T-helper 22 cell (primary cell): Measurements from ENCODE around the gene EBF4.
A peak's percentile ranks its signal among the peaks of the same experiment; 100 is the strongest.
"Not testable (repeated sequence)": the region's sequence is repeated elsewhere in the genome, so short reads cannot be mapped to it uniquely, and the experiment has no call there.

Experiments used
- DNase-seq: peaks from one replicate; pipeline ENCODE4 v3.0.0-alpha.2; 2020; ENCODE audit warnings: low read depth

The EBF4 gene

DNA sequence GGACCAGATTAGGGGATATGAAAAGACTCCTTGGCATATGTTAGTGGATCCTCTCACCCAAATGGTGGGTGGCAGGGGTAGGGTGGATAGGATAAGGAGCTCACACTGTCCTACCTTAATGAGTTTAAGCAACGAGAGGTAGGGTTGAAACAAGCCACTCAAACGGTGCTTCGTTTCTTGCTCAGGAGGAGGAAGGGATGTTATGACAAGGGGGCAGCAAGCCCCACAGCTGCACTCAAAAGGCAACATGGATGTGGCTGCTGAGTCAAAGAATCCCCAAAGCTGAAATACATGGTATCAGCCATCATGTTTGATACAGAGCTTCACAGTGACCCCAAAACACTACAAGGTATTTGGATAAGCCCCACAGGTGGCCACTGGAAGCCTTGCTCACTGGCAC is 20.1 kb upstream of the EBF4 start:
- no peak for DNase-seq

DNA sequence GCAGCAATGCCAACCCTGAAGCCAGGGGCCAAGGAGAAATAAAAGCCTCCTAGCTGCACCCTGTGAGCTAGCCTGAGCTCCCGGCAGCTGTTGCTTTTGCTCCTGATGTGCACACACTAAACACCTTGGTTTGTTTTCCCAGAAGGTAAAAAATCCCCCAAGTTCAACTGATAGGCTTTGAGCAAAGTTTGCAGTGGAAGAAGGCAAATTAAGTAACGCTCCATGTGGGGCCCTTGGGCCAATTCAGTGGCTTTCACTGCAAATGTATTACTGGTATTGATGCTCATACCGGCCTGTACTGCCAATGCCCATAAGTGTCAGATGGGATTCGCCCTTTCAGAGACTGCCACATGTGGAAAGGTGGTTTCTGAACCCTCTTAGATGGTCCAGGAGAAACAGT is 19.1 kb upstream of the EBF4 start:
- no peak for DNase-seq

- no peak for DNase-seq
These were observed 12.5 kb upstream of the EBF4 start for GRCh38 chr20:2680046-2680445.

GRCh38 chr20:2682040-2682439 is 10.5 kb upstream of the EBF4 start:
- DNase-seq = not testable (repeated sequence)

- DNase-seq = not testable (repeated sequence)
These were observed 7.8 kb upstream of the EBF4 start for GRCh38 chr20:2684817-2685216.

- no peak for DNase-seq
These were observed 5.1 kb upstream of the EBF4 start for GRCh38 chr20:2687514-2687913.

DNA sequence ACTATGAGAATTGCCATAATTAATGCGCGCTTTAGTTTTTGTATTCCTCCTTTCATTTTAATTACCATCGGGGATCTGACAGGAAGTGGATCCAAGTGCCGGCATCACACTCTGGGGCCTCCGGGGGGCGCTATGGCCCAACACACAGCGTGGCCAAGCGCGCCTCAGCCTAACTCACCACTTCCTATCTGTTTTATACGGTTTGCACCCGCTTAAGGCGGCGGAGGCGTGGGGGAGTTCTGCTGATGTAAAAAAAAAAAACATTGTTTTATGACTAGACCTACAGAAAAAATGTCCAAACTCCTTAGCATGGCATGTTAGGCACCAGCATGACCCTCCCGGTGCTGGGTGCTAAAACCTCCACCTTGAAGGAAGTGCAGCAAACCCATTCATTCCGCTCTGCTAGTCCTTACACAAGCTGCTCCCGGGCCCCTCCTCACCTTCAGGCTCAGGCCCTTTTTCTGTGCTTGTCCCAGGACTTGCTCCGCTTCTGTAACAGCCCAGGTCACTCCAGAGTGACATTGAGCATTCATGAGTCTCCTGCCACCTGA is 4.5 kb upstream of the EBF4 start:
- peak; percentile 40 for DNase-seq

DNA sequence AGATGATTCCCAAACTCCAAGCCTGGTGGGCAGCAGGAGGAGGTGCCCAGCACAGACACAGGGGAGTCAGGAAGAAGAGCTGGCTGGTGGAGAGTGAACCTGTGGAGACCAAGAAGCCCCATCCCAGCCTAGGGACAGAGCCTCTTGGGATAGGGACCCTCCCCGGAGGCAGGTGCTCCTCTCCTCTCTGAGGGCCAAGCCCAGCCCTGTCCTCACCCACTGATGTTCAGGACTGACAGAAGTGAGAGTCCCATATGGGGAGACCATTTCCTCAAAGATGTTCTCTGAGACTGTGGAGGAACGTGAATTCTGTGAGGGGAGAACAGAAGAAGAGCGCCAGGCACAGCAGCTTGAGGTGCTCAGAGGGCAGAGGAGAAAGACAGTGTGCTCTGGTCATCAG is 2.4 kb upstream of the EBF4 start:
- DNase-seq = no peak

GRCh38 chr20:2690718-2691117 is 1.9 kb upstream of the EBF4 start:
- DNase-seq = no peak

- no peak for DNase-seq
These were observed 1.5 kb upstream of the EBF4 start for GRCh38 chr20:2691127-2691526.

DNA sequence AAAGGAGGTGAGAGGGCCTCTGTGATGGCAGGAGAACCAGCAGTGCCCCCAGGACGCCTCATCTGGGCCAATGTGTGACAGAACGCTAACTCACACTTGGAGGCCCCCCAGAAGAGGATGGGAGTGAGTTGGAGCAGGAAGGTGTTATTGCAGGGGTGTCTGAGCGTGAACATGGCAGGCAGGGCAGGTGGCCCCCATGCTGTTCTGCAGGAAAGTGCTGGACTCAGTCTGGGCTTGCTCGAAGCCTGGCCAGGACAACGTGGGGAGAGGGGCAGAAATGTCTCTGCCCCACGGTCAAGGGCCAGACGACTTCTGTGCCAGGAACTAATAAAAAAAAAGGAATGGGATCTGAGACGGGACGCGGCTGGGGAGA is 931 bp upstream of the EBF4 start:
- DNase-seq = no peak

DNA sequence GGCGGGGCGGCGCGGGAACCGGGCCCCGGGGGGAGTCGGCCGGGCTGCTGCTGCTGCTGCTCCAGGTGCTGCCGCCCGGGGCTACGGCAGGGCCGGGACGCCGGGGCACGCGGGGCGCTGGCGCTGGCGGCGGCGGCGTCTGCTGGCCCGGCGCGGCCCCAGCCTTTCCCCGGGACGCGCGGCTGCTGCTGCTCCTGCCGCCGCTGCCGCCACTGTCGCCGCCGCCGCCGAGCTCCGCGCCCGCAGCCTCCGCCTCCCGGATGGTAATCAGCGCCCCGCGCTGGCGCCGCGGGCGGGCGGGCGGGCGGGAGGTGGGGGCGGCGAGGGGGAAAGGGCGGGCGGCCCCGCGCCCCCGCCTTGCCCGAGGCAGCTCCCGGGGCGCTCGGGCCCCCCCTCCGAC is 306 bp downstream of the EBF4 start:
- DNase-seq = peak; percentile 19

GRCh38 chr20:2693286-2694007 is 867 bp downstream of the EBF4 start:
- peak; percentile 43 for DNase-seq

DNA sequence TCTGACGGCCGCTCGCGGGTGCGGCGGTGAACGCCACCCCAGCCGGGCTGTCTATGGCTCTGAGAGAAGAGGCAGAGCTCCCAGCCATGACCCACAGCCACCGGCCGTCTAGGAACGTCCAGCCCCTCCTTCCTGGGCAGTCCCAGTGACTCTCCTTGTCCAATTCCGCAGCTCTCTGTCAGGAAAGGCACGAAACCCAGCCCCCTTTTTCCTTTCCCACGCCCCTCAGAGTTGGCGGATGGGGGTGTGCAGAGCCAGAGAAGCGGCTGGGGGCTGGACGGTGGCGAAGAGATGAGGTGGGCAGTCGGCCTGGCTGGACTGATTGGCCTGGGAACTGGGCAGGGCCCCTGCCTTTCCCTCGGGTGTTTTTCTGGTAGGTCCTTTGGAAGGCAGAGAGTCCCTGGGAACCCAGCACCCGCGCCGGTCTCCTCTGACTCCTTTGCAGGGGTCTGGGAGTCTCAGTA is 1.5 kb downstream of the EBF4 start:
- no peak for DNase-seq

GRCh38 chr20:2694519-2694918 is 1.9 kb downstream of the EBF4 start:
- DNase-seq = no peak

DNA sequence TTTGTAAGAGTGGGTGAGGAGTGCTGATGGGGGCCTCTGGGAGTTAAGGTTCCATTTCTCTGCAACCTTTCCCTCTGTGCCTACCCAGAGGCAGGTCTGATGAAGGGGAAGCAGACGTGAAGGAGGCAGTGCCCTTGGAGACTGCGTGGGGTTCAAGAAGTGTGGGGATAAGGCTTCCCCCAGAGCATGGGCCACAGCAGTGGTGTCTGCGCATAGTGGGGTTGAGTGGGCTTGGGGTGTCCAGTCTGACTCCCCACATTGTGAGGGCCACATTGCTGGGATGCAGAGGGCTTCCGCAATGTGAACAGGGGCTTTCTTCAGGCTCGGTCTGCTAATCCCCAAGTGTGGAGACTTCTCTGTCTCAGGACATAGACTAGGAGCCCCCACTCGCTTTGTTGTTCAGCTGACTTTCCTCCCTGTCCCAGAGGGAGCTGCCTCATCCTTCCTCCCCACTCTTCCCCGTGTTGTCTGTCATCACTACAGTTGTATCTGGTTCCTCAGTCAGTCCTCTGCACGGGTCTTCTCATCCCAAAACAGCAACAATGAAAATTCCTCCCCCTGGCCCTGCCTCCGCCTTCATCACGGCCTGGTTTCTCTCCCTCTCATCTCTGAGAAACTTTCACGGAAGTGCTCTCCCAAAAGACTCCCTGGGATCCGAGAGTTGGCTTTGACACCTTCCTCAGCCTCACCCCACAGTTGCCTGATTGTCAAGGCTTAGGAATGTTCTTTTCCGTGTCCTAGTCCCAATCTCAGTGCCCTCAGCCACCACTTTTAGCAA is 2.8 kb downstream of the EBF4 start:
- DNase-seq = no peak

GRCh38 chr20:2695984-2696525 is 3.5 kb downstream of the EBF4 start:
- DNase-seq = not testable (repeated sequence)

DNA sequence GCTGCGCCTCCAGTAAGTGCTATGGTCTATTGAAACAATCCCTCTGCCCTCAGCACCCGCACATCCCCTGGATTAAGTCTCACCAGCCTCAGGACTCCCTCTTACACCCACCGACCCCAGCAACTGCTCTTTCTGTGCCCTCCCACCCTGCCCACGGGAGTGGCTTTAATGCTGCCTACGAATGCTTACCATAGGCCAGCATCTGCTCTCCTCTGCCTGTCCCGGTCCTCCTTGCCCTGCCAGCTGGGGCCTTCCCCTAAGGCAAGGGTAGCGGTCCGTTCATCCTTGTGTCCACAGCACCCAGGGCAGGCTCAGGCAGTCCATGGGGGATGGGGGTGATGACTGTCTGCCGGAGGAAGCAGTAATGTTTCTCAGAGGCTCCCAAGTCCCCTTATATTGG is 4.1 kb downstream of the EBF4 start:
- DNase-seq = no peak

DNA sequence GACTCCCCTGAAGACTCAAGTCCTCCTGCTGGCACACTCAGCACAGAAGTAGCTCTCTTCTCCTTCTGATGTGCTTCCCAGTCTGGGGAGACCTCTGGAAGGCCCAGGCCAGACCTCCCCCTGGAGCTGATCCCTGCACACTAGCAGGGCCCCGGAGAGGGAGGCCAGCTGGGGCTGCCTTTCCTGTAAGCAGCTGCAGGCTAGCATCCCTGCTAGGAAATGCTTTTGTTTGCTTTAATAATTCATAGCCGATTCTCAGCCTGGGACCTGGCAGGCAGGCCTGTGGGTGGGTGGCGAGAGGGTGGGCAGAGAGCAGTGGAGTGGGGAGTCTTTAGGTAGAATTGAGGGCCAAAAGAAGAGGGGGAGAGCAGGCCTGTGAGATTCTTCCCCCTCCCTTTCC is 5.2 kb downstream of the EBF4 start:
- no peak for DNase-seq

GRCh38 chr20:2698186-2698817 is 5.7 kb downstream of the EBF4 start:
- no peak for DNase-seq

DNA sequence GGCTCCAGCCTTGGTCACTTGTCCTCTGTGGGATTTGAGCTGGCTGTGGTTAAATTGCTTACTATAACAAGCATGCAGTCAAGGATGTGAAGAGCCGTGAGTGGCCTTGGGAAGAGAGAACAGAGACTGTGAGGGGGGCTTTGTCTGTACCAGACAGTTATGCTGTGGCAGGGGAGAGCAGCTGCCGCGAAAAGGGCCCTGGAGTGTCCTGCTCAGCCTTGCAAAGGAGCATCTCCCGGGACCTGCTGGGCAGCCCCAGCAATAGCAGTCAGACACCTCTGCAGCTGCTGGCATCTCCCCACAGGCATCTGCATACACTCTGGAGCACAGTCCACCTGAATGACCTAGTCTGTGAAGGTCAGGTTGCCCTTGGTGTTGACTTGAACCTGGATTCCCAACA is 6.3 kb downstream of the EBF4 start:
- no peak for DNase-seq

- DNase-seq = no peak
These were observed 7.3 kb downstream of the EBF4 start for GRCh38 chr20:2699775-2700413.
